Putamen (tissue), 1 donor: Measurements from ENCODE around the gene FAM222B.
"Not testable (repeated sequence)": the region's sequence is repeated elsewhere in the genome, so short reads cannot be mapped to it uniquely, and the experiment has no call there.

ENCODE experiments used
- DNase-seq: peaks from one replicate; pipeline ENCODE4 v3.0.0-alpha.2; 2016; ENCODE audit warnings: low spot score

FAM222B gene

GRCh38 chr17:28726627-28727491, 115.7 kb downstream of the FAM222B start:
- DNase-seq: peak; percentile 89

GRCh38 chr17:28726226-28726626, 116.4 kb downstream of the FAM222B start, which contains the start of gene TLCD1:
TSS of gene TLCD1 (minus strand) at chr17:28726233. CDS start at chr17:28726097, 136 bp downstream.
- no peak for DNase-seq

GRCh38 chr17:28725660-28726225, 116.8 kb downstream of the FAM222B start:
- no peak for DNase-seq

GRCh38 chr17:28725166-28725659, 117.4 kb downstream of the FAM222B start:
- DNase-seq: no peak

GRCh38 chr17:28724500-28725165, 118.0 kb downstream of the FAM222B start:
- no peak for DNase-seq

GRCh38 chr17:28723836-28724499, 118.6 kb downstream of the FAM222B start:
- not testable (repeated sequence) for DNase-seq

- no peak for DNase-seq
Observed at GRCh38 chr17:28723159-28723835, 119.3 kb downstream of the FAM222B start.

- DNase-seq: no peak
Observed at GRCh38 chr17:28722417-28723158, 120.0 kb downstream of the FAM222B start.

GRCh38 chr17:28720997-28721329, 121.6 kb downstream of the FAM222B start:
- not testable (repeated sequence) for DNase-seq

- DNase-seq: no peak
Observed at GRCh38 chr17:28720247-28720996, 122.2 kb downstream of the FAM222B start.

- no peak for DNase-seq
Observed at GRCh38 chr17:28719021-28719433, 123.6 kb downstream of the FAM222B start.

GRCh38 chr17:28718333-28719020, 124.1 kb downstream of the FAM222B start:
- DNase-seq: no peak

- no peak for DNase-seq
Observed at GRCh38 chr17:28717578-28718332, 124.8 kb downstream of the FAM222B start, which contains the start of gene RAB34. TSS of gene RAB34 (minus strand) at chr17:28717868. CDS start at chr17:28717266, 602 bp downstream.

GRCh38 chr17:28716740-28717577, 125.6 kb downstream of the FAM222B start:
- no peak for DNase-seq

- no peak for DNase-seq
Observed at GRCh38 chr17:28715217-28715616, 127.4 kb downstream of the FAM222B start.

- DNase-seq: no peak
Observed at GRCh38 chr17:28714281-28714680, 128.3 kb downstream of the FAM222B start.

GRCh38 chr17:28712705-28713415, 129.7 kb downstream of the FAM222B start:
- DNase-seq: no peak
